HEK293T (cell line): ENCODE data around the gene PML.

Experiments
- ARNT ChIP-seq: fragments of 450-650 bp; IDR thresholded peaks from 2 replicates; pipeline ENCODE4 v1.6.1; 2017; ENCODE audit warnings: mild to moderate bottlenecking
- BHLHE40 ChIP-seq: fragments of 450-650 bp; IDR thresholded peaks from 2 replicates; pipeline ENCODE4 v1.6.1; 2016; ENCODE audit warnings: mild to moderate bottlenecking, moderate library complexity, borderline replicate concordance
- CTBP1 ChIP-seq: fragments of 450-650 bp; IDR thresholded peaks from 2 replicates; pipeline ENCODE4 v1.6.1; 2016; ENCODE audit warnings: borderline replicate concordance
- ELF4 ChIP-seq: fragments of 450-650 bp; IDR thresholded peaks from 2 replicates; pipeline ENCODE4 v1.6.1; 2017; ENCODE audit warnings: antibody characterized with exemption
- FOXA1 ChIP-seq: fragments of 450-650 bp; IDR thresholded peaks from 2 replicates; pipeline ENCODE4 v1.6.1; 2016; ENCODE audit warnings: mild to moderate bottlenecking
- FOXK2 ChIP-seq: fragments of 450-650 bp; IDR thresholded peaks from 2 replicates; pipeline ENCODE4 v1.6.1; 2016; ENCODE audit warnings: mild to moderate bottlenecking
- FOXM1 ChIP-seq: fragments of 450-650 bp; IDR thresholded peaks from 2 replicates; pipeline ENCODE4 v1.6.1; 2017; ENCODE audit warnings: mild to moderate bottlenecking, borderline replicate concordance
- HDGF ChIP-seq: fragments of 450-650 bp; IDR thresholded peaks from 2 replicates; pipeline ENCODE4 v1.6.1; 2017; ENCODE audit warnings: antibody characterized with exemption, borderline replicate concordance
- NFRKB ChIP-seq: fragments of 450-650 bp; IDR thresholded peaks from 2 replicates; pipeline ENCODE4 v1.6.1; 2016; ENCODE audit warnings: mild to moderate bottlenecking, moderate library complexity
- PKNOX1 ChIP-seq: fragments of 450-650 bp; IDR thresholded peaks from 2 replicates; pipeline ENCODE4 v1.6.1; 2016
- SP1 ChIP-seq: fragments of 450-650 bp; IDR thresholded peaks from 2 replicates; pipeline ENCODE4 v1.6.1; 2017
- SUZ12 ChIP-seq: fragments of 450-650 bp; IDR thresholded peaks from 2 replicates; pipeline ENCODE4 v1.6.1; 2016; ENCODE audit warnings: mild to moderate bottlenecking
- TARDBP ChIP-seq: fragments of 450-650 bp; IDR thresholded peaks from 2 replicates; pipeline ENCODE4 v1.6.1; 2016
- ZNF384 ChIP-seq: fragments of 450-650 bp; IDR thresholded peaks from 2 replicates; pipeline ENCODE4 v1.6.1; 2016

GRCh38 chr15:74053941-74054529, 59.5 kb downstream of the PML start:
- TF ChIP-seq ZNF384 (no peak), ELF4 (no peak), FOXM1 (no peak), BHLHE40 (no peak), FOXK2 (no peak), SP1 (no peak), SUZ12 (no peak), NFRKB (no peak), FOXA1 (no peak), TARDBP (no peak), HDGF (no peak), CTBP1 (no peak), PKNOX1 (no peak), ARNT (no peak)
